Measurements from ENCODE around the gene DAB2IP.

DNA sequence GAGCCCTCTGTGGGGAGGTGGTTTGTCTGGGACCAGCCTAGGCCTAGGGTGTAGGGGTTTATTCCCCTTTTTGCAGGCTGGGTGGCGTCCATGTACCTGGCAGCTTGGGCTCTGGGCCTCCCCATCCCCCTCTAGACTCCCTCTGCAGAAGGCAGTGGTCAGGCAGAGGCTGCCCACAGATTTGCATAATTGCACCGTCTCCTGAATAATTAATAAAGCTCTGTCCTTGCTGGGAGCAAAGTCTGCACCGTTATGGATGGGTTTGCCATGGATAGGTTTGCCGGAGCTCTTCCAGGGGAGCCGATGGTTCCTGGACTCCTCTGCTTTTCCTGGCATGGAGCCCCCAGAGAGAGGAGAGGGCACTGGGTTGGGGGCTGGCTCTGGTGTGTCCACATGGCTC lies 60.4 kb downstream of the DAB2IP start:
- TF ChIP-seq POLR2A (IDR thresholded peaks at IDR 0.05) (no peak), POLR2AphosphoS5 (IDR thresholded peaks at IDR 0.05) (no peak)
- TF ChIP-seq, protein P1, sequence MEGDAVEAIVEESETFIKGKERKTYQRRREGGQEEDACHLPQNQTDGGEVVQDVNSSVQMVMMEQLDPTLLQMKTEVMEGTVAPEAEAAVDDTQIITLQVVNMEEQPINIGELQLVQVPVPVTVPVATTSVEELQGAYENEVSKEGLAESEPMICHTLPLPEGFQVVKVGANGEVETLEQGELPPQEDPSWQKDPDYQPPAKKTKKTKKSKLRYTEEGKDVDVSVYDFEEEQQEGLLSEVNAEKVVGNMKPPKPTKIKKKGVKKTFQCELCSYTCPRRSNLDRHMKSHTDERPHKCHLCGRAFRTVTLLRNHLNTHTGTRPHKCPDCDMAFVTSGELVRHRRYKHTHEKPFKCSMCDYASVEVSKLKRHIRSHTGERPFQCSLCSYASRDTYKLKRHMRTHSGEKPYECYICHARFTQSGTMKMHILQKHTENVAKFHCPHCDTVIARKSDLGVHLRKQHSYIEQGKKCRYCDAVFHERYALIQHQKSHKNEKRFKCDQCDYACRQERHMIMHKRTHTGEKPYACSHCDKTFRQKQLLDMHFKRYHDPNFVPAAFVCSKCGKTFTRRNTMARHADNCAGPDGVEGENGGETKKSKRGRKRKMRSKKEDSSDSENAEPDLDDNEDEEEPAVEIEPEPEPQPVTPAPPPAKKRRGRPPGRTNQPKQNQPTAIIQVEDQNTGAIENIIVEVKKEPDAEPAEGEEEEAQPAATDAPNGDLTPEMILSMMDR (IDR thresholded peaks at IDR 0.05), result no peak

Measured in prostate gland (tissue), 2 donors.